Left kidney (tissue), 2 donors: ENCODE measurements around the gene DUSP23. TPM values are rescaled to one million over a fixed set of nuclear protein-coding genes. Genes with fewer than 3 reads are reported as not detected.

Source experiments
- DNase-seq: peaks from one replicate; pipeline ENCODE4 v3.0.0-alpha.2; 2013
- polyA plus RNA-seq: library from polyadenylated mRNA; unstranded; fragments of 120-200 nt; gene quantifications from one replicate; pipeline ENCODE4 v1.2.1, GENCODE V29; 2013; ENCODE audit not compliant: insufficient read length

The DUSP23 gene
- polyA plus RNA-seq, 1 donor: 20.3 TPM

DNA sequence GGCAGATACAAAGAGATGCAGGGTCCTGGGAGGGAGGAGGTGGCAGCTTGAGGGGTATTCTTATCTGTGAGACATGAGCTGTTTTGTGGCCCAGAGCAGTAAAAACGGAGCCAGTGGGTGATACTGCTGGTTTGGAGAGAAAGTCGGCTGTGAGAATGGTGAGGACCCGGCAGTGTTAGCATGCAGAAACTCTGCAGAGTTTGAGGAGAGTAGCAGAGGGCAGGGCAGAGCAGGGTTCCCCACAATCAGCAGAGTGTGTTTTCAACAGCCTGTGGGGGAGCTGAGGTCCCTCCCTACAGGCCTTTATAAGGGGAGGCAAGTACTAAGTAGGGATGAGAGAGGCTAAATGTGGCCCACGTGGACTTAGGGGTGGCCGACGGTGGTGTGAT, 46.3 kb downstream of the DUSP23 start:
- DNase-seq: no peak

- no peak for DNase-seq
Observed at GRCh38 chr1:159827549-159827948, 46.8 kb downstream of the DUSP23 start.

DNA sequence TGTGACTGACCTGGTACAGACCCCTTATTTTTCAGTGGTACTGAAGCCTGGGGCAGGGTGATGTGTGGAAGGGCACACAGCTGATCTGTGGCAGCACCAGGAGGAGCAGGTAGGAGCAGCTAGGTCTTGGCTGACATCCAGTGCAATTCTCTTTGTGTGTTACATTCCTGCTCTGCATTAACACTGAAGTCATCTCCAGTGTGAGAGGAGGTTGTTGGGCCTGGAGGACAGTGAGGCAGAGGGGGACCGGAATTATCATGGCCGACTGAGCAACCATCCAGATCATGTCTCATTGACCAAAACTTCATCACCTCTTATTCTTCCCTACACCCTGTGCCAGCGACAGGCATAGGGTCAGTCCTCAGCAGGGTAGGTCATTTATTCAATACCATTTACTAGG, 47.4 kb downstream of the DUSP23 start:
- DNase-seq: no peak

GRCh38 chr1:159828581-159829272, 48.0 kb downstream of the DUSP23 start:
- no peak for DNase-seq

GRCh38 chr1:159829273-159829634, 48.5 kb downstream of the DUSP23 start:
- DNase-seq: peak; percentile 17

GRCh38 chr1:159829822-159830465, 49.2 kb downstream of the DUSP23 start:
- DNase-seq: no peak

GRCh38 chr1:159830722-159831121, 50.0 kb downstream of the DUSP23 start:
- no peak for DNase-seq

DNA sequence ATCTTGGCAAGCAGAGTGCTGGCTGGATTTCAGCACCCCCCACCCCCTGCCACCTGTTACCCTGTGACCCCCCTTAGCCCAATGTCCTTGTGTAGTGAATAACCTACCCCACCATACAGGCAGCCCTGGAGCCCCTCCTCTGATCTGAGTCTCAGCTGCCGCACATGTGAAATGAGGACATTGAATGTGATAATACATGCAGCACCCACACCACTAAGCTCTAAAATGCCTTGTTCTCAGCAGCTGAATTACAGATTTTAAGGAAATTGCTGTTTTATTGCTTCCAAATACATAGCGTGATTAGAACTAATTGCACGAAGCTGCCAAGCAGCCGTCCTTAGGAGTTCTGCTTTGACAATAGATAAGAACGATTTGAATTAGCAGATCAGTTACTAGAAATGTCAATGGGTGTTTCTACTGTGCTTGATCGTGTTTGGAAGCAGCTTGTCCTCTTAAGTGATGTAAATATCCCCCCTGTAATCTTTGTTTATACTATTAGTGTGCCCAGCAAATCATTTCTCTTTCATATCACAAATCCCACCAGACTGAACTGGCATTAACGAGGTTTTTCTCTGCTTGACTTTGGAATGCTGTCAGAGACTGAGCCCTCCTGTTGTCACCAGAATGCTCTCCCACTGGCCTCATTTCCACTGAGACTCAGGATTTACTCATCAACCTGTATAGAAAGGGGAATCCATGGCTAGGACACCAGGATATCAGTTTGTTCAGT, 50.8 kb downstream of the DUSP23 start:
- DNase-seq: no peak

Other genes starting within 250 kb of the DUSP23 start
- not detected for gene OR10J5, start 245.0 kb upstream of the DUSP23 start, polyA plus RNA-seq
- gene APCS, start 193.1 kb upstream of the DUSP23 start, polyA plus RNA-seq: not detected
- gene CRP, start 66.4 kb upstream of the DUSP23 start, polyA plus RNA-seq: not detected
- gene FCRL6, start 21.4 kb downstream of the DUSP23 start, polyA plus RNA-seq: 0.27 TPM
- 0.80 TPM for gene SLAMF8, start 45.9 kb downstream of the DUSP23 start, polyA plus RNA-seq
- 0.17 TPM for gene VSIG8, start 81.7 kb downstream of the DUSP23 start, polyA plus RNA-seq
- 3.8 TPM for gene CFAP45, start 119.2 kb downstream of the DUSP23 start, polyA plus RNA-seq
- gene TAGLN2, start 144.5 kb downstream of the DUSP23 start, polyA plus RNA-seq: 94.6 TPM
- gene IGSF9, start 164.7 kb downstream of the DUSP23 start, polyA plus RNA-seq: 15.6 TPM
- not detected for gene SLAMF9, start 173.3 kb downstream of the DUSP23 start, polyA plus RNA-seq